Measurements from ENCODE around the gene FOCAD. TPM values are rescaled to one million over a fixed set of nuclear protein-coding genes. Genes with fewer than 3 reads are reported as not detected.
A peak's percentile ranks its signal among the peaks of the same experiment; 100 is the strongest.

FOCAD gene
- total RNA-seq, 1 experiment from 2014 or later: 17.1 TPM

DNA sequence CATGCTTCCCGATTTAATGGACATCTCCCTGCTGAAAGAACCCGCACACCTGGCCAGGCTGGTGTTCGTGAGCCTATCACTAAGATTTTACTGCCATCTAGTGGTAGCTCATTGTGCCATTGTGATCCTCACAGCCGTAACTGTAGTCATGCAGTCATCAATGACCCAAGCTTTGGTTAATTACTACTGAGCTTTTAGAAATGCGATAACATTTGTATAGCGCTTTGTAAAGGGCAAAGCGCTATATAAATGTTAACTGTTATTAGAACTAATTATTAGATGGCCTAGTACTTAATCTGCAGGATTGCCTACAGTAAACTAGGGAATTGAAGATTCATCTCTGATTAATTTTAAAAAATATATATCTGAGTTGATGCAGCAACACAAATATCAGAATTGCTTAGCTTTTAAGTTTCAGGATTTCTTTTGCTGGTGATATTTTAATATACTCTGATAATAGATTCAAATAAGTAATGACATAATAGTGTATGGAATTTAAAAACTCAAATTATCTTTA, 257.2 kb downstream of the FOCAD start:
- Histone ChIP-seq H3K9me3 (ENCODE audit: insufficient read depth, low read depth) (no peaks in the 10 kb centered on the region), H3F3A (ENCODE audit: insufficient read depth, low read depth) (no peaks in the 10 kb centered on the region), H3K9me2 (ENCODE audit: insufficient read depth) (no peaks in the 10 kb centered on the region), H2AFZ (no peak overlapping the region), H3K4me2 (no peak overlapping the region), H3K36me3 (ENCODE audit: low read depth) (no peaks in the 10 kb centered on the region), H3K79me2 (ENCODE audit: low read depth) (no peaks in the 10 kb centered on the region), H4K20me1 (ENCODE audit: insufficient read depth) (no peaks in the 10 kb centered on the region), H3K4me1 (replicated peaks; ENCODE audit: insufficient read depth) (no peaks in the 10 kb centered on the region), H3K27ac (no peak overlapping the region), H3K4me3 (no peak overlapping the region), H3K27me3 (ENCODE audit: insufficient read depth, low read depth) (no peaks in the 10 kb centered on the region)
- peak; percentile 34 for DNase-seq
- intact Hi-C loops (cut with micrococcal nuclease; ENCODE audit: unreplicated experiment): loop anchor here (1.0 kb wide), 4 partner anchors 170 to 1015 kb away; no protein-coding TSS in a partner anchor
- TF ChIP-seq, protein P1, sequence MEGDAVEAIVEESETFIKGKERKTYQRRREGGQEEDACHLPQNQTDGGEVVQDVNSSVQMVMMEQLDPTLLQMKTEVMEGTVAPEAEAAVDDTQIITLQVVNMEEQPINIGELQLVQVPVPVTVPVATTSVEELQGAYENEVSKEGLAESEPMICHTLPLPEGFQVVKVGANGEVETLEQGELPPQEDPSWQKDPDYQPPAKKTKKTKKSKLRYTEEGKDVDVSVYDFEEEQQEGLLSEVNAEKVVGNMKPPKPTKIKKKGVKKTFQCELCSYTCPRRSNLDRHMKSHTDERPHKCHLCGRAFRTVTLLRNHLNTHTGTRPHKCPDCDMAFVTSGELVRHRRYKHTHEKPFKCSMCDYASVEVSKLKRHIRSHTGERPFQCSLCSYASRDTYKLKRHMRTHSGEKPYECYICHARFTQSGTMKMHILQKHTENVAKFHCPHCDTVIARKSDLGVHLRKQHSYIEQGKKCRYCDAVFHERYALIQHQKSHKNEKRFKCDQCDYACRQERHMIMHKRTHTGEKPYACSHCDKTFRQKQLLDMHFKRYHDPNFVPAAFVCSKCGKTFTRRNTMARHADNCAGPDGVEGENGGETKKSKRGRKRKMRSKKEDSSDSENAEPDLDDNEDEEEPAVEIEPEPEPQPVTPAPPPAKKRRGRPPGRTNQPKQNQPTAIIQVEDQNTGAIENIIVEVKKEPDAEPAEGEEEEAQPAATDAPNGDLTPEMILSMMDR (conservative IDR thresholded peaks at IDR 0.05): peak; percentile 82
- TF ChIP-seq EZH2 (IDR thresholded peaks at IDR 0.05; ENCODE audit: low read depth): no peak
- POLR2A ChIA-PET (ENCODE audit: unreplicated experiment): no interaction called here
- CTCF ChIA-PET: interaction anchor here (0.7 to 1.0 kb wide), 5 partner anchors 10 to 584 kb away, joined by 3 read pairs; no protein-coding TSS in a partner anchor
- BruUV-seq (replicated peaks): no TSS peak

DNA sequence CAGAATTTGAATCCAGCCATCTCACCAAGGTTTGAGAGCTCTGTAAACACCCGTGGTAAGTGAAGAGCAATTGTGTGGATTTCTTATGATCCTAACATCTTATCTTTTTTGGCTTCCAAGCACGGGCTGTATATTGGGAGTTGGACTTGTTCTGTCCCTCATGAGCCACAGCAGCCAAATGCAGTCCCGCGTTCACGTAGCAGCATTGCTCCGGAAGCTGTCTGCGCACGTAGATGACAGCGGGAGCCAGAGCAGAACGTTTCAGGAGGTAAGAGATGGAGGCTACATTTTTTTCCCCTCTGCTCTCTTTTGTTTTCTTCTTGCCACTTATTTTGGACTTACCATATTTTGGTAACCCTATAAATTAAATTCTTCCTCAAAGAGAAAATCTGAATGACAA, 260.4 kb downstream of the FOCAD start:
- no peaks in the 10 kb centered on the region for H3K4me1 ChIP-seq (replicated peaks; ENCODE audit: insufficient read depth)
- no peaks in the 10 kb centered on the region for H3K9me2 ChIP-seq (ENCODE audit: insufficient read depth)
- H3K79me2 ChIP-seq (ENCODE audit: low read depth): no peaks in the 10 kb centered on the region
- TF ChIP-seq EZH2 (IDR thresholded peaks at IDR 0.05; ENCODE audit: low read depth): no peak
- TF ChIP-seq, protein P1 (conservative IDR thresholded peaks at IDR 0.05): no peak
- H3K36me3 ChIP-seq (ENCODE audit: low read depth): no peaks in the 10 kb centered on the region
- H3K27me3 ChIP-seq (ENCODE audit: insufficient read depth, low read depth): no peaks in the 10 kb centered on the region
- intact Hi-C loops (cut with micrococcal nuclease; ENCODE audit: unreplicated experiment): no loop called here
- no peak overlapping the region for H3K4me3 ChIP-seq
- H3K4me2 ChIP-seq: no peak overlapping the region
- no peaks in the 10 kb centered on the region for H3F3A ChIP-seq (ENCODE audit: insufficient read depth, low read depth)
- no TSS peak for BruUV-seq (replicated peaks)
- no peak overlapping the region for H2AFZ ChIP-seq
- no peak overlapping the region for H3K27ac ChIP-seq
- no peaks in the 10 kb centered on the region for H4K20me1 ChIP-seq (ENCODE audit: insufficient read depth)
- no peak for DNase-seq
- no peaks in the 10 kb centered on the region for H3K9me3 ChIP-seq (ENCODE audit: insufficient read depth, low read depth)
- POLR2A ChIA-PET (ENCODE audit: unreplicated experiment): no interaction called here
- CTCF ChIA-PET: no interaction called here

DNA sequence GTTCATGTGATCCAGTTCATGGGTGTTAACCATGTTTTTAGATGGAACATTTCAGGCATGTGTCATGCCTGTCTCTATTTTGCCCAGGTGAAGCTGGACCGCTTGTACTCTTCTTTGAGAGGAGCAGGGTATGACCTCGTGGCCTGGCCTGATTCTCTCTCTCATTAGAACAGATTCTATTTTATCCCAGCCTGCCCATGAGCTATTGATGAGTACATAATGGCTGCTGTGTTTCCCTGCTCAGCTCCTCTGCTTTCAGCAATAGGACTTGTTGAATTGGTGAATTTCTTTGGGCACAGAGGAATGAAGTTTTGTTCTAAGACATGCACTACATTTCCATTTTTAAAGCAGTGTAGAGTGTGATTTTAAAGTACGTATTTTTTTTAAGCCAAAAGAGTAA, 261.2 kb downstream of the FOCAD start:
- intact Hi-C loops (cut with micrococcal nuclease; ENCODE audit: unreplicated experiment): no loop called here
- no peak overlapping the region for H3K4me3 ChIP-seq
- ChIA-PET POLR2A (ENCODE audit: unreplicated experiment) (no interaction called here), CTCF (no interaction called here)
- no peaks in the 10 kb centered on the region for H3K36me3 ChIP-seq (ENCODE audit: low read depth)
- TF ChIP-seq EZH2 (IDR thresholded peaks at IDR 0.05; ENCODE audit: low read depth): no peak
- TF ChIP-seq, protein P1 (conservative IDR thresholded peaks at IDR 0.05): no peak
- H3K9me3 ChIP-seq (ENCODE audit: insufficient read depth, low read depth): no peaks in the 10 kb centered on the region
- no peak overlapping the region for H3K27ac ChIP-seq
- H3K27me3 ChIP-seq (ENCODE audit: insufficient read depth, low read depth): no peaks in the 10 kb centered on the region
- H3K79me2 ChIP-seq (ENCODE audit: low read depth): no peaks in the 10 kb centered on the region
- H2AFZ ChIP-seq: no peak overlapping the region
- no peak for DNase-seq
- BruUV-seq (replicated peaks): no TSS peak
- no peaks in the 10 kb centered on the region for H3K9me2 ChIP-seq (ENCODE audit: insufficient read depth)
- no peaks in the 10 kb centered on the region for H3K4me1 ChIP-seq (replicated peaks; ENCODE audit: insufficient read depth)
- H4K20me1 ChIP-seq (ENCODE audit: insufficient read depth): no peaks in the 10 kb centered on the region
- no peaks in the 10 kb centered on the region for H3F3A ChIP-seq (ENCODE audit: insufficient read depth, low read depth)
- H3K4me2 ChIP-seq: no peak overlapping the region
